ENCODE results near the gene CCDC87.

The CCDC87 gene

DNA sequence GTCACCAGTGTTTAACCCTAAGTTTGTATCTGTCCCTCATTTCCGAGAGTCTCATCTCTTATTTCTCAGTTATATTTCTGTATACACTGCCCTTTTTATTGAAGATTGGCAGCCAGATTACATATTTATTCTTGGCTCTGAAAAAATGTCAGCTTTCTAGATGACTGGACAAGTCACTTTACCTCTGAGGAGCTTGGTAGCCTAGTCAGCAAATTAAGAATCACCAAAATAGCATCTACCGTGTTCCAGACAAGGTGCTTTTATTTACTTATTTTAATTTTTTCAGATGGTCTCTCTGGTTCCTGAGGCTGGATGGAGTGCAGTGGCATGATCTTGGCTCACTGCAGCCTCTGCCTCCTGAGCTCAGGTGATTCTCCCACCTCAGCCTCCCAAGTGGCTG is 40.1 kb upstream of the CCDC87 start:
- H4K20me1 ChIP-seq, result peaks cover 63 to 100% (median 92%) of the 10 kb centered on the region in 11 experiments
- H3K27ac ChIP-seq, result no peak overlapping the region
- no peak for TF ChIP-seq Cebpa-rat (IDR thresholded peaks at IDR 0.05)
- peaks cover 6 to 23% (median 10%) of the 10 kb centered on the region in 10 experiments for H3K4me1 ChIP-seq
- no peak overlapping the region for H3K4me2 ChIP-seq
- no peak overlapping the region for H3K4me3 ChIP-seq
- H3K27me3 ChIP-seq, result no peaks in the 10 kb centered on the region
- no peak overlapping the region; a peak in 1 of 22 replicates for H3K9ac ChIP-seq
- H3K36me3 ChIP-seq, result peaks cover 55 to 96% (median 90%) of the 10 kb centered on the region in 11 experiments
- H3K9me3 ChIP-seq (replicated peaks in 1 of 11), result no peaks in the 10 kb centered on the region

DNA sequence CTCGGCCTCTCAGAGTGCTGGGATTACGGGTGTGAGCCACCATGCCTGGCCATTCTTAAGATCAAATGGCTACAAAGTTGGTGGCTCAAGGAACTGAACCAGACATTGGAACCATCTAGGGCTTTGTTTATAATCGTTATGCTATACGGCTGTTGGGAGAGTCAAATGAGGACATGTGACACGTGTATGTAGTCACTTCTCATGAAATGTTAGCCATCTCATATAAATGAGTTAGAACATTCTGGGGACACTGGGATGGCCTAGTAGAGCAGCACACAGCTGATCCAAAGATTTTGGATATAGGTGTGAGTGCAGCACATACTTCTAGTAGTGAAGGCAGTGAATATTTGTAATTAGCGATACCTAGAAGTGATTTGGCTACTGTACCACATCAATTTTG is 39.0 kb upstream of the CCDC87 start:
- H3K4me3 ChIP-seq, result no peak overlapping the region
- peaks cover 66 to 100% (median 99%) of the 10 kb centered on the region in 11 experiments for H3K36me3 ChIP-seq
- no peak overlapping the region for H3K4me2 ChIP-seq
- TF ChIP-seq Cebpa-rat (IDR thresholded peaks at IDR 0.05), result no peak
- no peaks in the 10 kb centered on the region for H3K27me3 ChIP-seq
- H3K9me3 ChIP-seq (replicated peaks in 1 of 11), result no peaks in the 10 kb centered on the region
- no peak overlapping the region for H3K27ac ChIP-seq
- peaks cover 74 to 100% (median 100%) of the 10 kb centered on the region in 11 experiments for H4K20me1 ChIP-seq
- H3K9ac ChIP-seq, result no peak overlapping the region
- peaks cover 0 to 16% (median 3%) of the 10 kb centered on the region in 10 experiments; a peak in 6 of 20 replicates for H3K4me1 ChIP-seq

DNA sequence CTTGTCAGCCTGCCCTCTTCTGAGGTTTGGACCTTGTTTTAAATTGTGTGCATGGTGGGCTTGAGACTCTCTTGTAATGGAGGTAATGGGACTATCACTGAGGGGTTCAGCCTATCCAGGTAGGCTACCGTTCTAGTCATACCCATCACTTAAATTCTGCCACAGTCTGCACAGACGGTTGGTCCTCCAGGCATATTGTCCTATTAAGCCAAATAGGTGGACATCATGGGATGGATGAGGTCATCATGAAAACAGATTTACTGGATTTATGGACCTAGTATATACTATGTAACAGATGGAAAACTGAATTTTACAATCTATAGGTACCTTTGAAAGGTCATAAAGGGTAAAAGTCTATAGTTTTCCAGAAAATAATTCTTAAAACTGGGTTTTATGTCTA is 36.5 kb upstream of the CCDC87 start:
- Histone ChIP-seq H3K9ac (no peak overlapping the region), H3K27ac (no peak overlapping the region), H3K4me2 (no peak overlapping the region), H3K4me3 (no peak overlapping the region), H3K27me3 (no peaks in the 10 kb centered on the region), H4K20me1 (peaks cover 94 to 100% (median 100%) of the 10 kb centered on the region in 11 experiments), H3K36me3 (peaks cover 91 to 100% (median 100%) of the 10 kb centered on the region in 11 experiments), H3K4me1 (peaks cover 0 to 26% (median 5%) of the 10 kb centered on the region in 10 experiments; a peak in 4 of 20 replicates), H3K9me3 (replicated peaks in 1 of 11) (no peaks in the 10 kb centered on the region)
- TF ChIP-seq Cebpa-rat (IDR thresholded peaks at IDR 0.05), result no peak

DNA sequence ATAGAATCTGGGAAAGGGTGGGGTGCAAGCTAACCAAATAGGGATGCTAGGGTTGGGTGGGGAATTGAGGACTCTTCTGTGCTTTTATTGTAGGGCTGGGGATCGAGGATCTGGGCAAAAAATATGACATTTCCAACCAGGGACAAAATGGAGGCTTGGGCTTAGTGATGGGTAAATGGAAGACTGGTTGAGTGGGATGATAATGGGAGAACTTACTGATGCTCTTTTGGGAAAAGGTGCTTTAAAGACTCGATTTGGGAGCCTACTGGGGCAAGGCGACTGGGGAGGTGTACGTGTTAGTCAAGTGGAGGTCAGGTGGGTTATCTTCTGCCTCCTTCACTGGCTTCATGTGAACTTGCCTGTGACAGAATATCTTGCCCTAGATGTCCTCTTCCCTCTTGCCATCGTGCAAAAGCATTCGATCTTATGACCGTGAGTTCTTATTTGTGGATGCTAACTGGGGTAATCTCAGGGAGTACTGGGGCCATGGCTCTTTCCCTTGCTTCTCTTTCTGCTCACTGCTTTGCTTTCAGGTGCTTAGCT is 35.3 kb upstream of the CCDC87 start:
- Histone ChIP-seq H3K4me3 (no peak overlapping the region), H4K20me1 (peaks cover 100% of the 10 kb centered on the region in 11 experiments)
- no peak for TF ChIP-seq Cebpa-rat (IDR thresholded peaks at IDR 0.05)

DNA sequence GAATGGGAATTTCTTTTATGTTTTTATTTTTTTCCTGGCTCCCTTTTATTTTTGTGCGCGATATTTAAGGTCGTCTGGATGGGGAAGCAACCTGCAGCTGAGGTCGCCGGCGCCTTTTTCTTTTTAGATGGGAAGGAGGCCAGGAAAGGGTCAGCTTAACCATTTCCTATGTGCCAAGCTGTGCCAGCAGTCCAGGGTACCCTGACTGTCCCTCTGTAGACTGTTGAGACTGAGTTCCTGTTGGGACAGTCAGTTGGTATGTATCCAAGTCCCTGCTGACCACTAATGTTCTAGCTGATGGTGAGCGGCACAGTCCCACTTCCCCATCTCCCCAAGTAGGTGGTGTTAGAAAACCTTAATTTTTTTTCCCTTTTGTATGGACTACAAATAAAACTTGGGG is 34.1 kb upstream of the CCDC87 start:
- Histone ChIP-seq H3K4me1 (peaks cover 14 to 50% (median 25%) of the 10 kb centered on the region in 10 experiments; a peak in 18 of 20 replicates), H4K20me1 (peaks cover 100% of the 10 kb centered on the region in 11 experiments), H3K27me3 (no peaks in the 10 kb centered on the region)

More for the DNA sequence above, 35.3 kb upstream of the CCDC87 start:
- H3K27me3 ChIP-seq, result no peaks in the 10 kb centered on the region
- H3K36me3 ChIP-seq, result peaks cover 94 to 100% (median 100%) of the 10 kb centered on the region in 11 experiments
- H3K9me3 ChIP-seq (replicated peaks in 1 of 11), result no peaks in the 10 kb centered on the region
- no peak overlapping the region for H3K9ac ChIP-seq
- H3K27ac ChIP-seq, result no peak overlapping the region
- H3K4me1 ChIP-seq, result peaks cover 2 to 38% (median 13%) of the 10 kb centered on the region in 10 experiments; a peak in 15 of 20 replicates
- no peak overlapping the region for H3K4me2 ChIP-seq

DNA sequence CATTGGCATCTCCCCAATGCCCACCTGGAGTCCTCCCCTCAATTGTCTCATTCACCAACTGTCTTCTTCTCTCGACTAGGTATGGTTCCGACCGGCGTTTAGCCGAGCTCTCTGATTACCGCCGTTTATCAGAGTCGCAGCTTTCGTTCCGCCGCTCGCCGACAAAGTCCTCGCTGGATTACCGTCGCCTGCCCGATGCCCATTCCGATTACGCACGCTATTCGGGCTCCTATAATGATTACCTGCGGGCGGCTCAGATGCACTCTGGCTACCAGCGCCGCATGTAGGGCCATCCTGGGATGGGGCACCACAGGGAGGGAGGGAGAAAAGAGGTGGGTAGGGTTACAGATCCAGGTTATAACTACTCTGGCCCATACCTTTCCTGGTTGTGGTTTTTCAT is 33.5 kb upstream of the CCDC87 start:
- H3K9me3 ChIP-seq (replicated peaks in 1 of 11), result no peaks in the 10 kb centered on the region
- no peaks in the 10 kb centered on the region for H3K27me3 ChIP-seq
- peaks cover 100% of the 10 kb centered on the region in 11 experiments for H4K20me1 ChIP-seq
- H3K4me2 ChIP-seq, result no peak overlapping the region
- H3K9ac ChIP-seq, result no peak overlapping the region
- no peak for TF ChIP-seq Cebpa-rat (IDR thresholded peaks at IDR 0.05)
- H3K4me3 ChIP-seq, result no peak overlapping the region
- peaks cover 20 to 52% (median 31%) of the 10 kb centered on the region in 10 experiments; a peak in 18 of 20 replicates for H3K4me1 ChIP-seq
- peaks cover 91 to 100% (median 100%) of the 10 kb centered on the region in 11 experiments for H3K36me3 ChIP-seq
- H3K27ac ChIP-seq, result no peak overlapping the region

More for the DNA sequence above, 34.1 kb upstream of the CCDC87 start:
- Histone ChIP-seq H3K27ac (no peak overlapping the region), H3K36me3 (peaks cover 93 to 100% (median 100%) of the 10 kb centered on the region in 11 experiments), H3K4me3 (no peak overlapping the region), H3K9ac (no peak overlapping the region), H3K4me2 (0 out of 22 replicates have a peak overlapping the region, but pooled peaks of 1 of the 11 experiments have one; percentile 9), H3K9me3 (replicated peaks in 1 of 11) (no peaks in the 10 kb centered on the region)
- no peak for TF ChIP-seq Cebpa-rat (IDR thresholded peaks at IDR 0.05)

DNA sequence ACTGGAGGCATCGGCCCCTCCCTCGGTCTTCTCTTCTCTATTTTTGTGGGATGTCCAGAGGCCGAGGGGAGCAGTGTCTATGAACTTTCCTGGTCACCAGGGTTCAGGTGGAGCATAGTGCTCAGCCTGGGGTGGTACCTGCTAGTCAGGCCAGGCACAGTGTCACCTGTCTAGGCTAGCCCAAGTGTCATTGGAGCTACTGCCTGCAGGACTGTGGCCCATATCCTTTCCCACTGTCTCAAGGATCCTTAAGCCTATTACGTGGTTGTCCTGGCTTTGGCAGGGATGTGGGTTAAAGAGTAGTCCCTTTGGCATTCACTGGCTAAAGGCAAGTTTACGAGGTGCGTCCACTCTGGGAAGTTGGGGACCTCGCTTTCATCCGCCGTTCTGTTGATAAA is 32.9 kb upstream of the CCDC87 start:
- TF ChIP-seq Cebpa-rat (IDR thresholded peaks at IDR 0.05), result no peak
- H4K20me1 ChIP-seq, result peaks cover 100% of the 10 kb centered on the region in 11 experiments
- H3K4me1 ChIP-seq, result peaks cover 26 to 59% (median 37%) of the 10 kb centered on the region in 10 experiments; a peak in 19 of 20 replicates
- H3K36me3 ChIP-seq, result peaks cover 89 to 100% (median 100%) of the 10 kb centered on the region in 11 experiments
- H3K4me3 ChIP-seq, result no peak overlapping the region
- H3K9me3 ChIP-seq (replicated peaks in 1 of 11), result no peaks in the 10 kb centered on the region
- H3K27ac ChIP-seq, result no peak overlapping the region
- H3K9ac ChIP-seq, result no peak overlapping the region
- H3K27me3 ChIP-seq, result no peaks in the 10 kb centered on the region
- H3K4me2 ChIP-seq, result no peak overlapping the region

DNA sequence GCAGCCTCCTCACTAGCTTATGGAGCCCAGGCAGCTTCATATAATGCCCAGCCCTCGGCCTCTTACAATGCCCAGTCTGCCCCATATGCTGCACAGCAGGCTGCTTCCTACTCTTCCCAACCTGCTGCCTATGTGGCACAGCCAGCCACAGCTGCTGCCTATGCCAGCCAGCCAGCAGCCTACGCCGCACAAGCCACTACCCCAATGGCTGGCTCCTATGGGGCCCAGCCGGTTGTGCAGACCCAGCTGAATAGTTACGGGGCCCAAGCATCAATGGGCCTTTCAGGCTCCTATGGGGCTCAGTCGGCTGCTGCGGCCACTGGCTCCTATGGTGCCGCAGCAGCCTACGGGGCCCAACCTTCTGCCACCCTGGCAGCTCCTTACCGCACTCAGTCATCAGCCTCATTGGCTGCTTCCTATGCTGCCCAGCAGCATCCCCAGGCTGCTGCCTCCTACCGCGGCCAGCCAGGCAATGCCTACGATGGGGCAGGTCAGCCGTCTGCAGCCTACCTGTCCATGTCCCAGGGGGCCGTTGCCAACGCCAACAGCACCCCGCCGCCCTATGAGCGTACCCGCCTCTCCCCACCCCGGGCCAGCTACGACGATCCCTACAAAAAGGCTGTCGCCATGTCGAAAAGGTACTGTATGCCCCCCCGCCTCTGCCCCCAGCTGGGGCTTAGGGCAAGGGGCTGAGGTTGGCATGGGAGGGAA is 32.3 kb upstream of the CCDC87 start:
- Histone ChIP-seq H3K27ac (no peak overlapping the region), H3K27me3 (no peaks in the 10 kb centered on the region), H3K4me1 (peaks cover 32 to 64% (median 42%) of the 10 kb centered on the region in 10 experiments), H3K9ac (no peak overlapping the region), H4K20me1 (peaks cover 100% of the 10 kb centered on the region in 11 experiments), H3K4me2 (peak overlapping the region in 2 of 11 experiments; percentile 11 to 27; a peak in 1 of 22 replicates), H3K9me3 (replicated peaks in 1 of 11) (no peaks in the 10 kb centered on the region), H3K4me3 (no peak overlapping the region), H3K36me3 (peaks cover 84 to 100% (median 100%) of the 10 kb centered on the region in 11 experiments)
- no peak for TF ChIP-seq Cebpa-rat (IDR thresholded peaks at IDR 0.05)

DNA sequence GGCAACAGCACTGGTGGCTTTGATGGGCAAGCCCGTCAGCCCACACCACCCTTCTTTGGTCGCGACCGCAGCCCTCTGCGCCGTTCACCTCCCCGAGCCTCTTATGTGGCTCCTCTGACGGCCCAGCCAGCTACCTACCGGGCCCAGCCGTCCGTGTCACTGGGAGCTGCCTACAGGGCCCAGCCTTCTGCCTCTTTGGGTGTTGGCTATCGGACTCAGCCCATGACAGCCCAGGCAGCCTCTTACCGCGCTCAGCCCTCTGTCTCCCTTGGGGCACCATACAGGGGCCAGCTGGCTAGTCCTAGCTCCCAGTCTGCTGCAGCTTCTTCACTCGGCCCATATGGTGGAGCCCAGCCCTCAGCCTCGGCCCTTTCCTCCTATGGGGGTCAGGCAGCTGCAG is 31.6 kb upstream of the CCDC87 start:
- TF ChIP-seq Cebpa-rat (IDR thresholded peaks at IDR 0.05), result no peak
- peaks cover 39 to 72% (median 50%) of the 10 kb centered on the region in 10 experiments for H3K4me1 ChIP-seq
- no peak overlapping the region for H3K9ac ChIP-seq
- H3K27ac ChIP-seq, result no peak overlapping the region
- peaks cover 77 to 100% (median 98%) of the 10 kb centered on the region in 11 experiments for H3K36me3 ChIP-seq
- no peaks in the 10 kb centered on the region for H3K27me3 ChIP-seq
- peaks cover 100% of the 10 kb centered on the region in 11 experiments for H4K20me1 ChIP-seq
- H3K9me3 ChIP-seq (replicated peaks in 1 of 11), result no peaks in the 10 kb centered on the region
- H3K4me2 ChIP-seq, result peak overlapping the region in 4 of 11 experiments; percentile 9 to 27 (median 12); a peak in 4 of 22 replicates
- H3K4me3 ChIP-seq, result no peak overlapping the region
